Effector CD4-positive, alpha-beta T cell (primary cell): Measurements from ENCODE around the gene KCNQ1OT1.

Experiments
- DNase-seq: peaks from one replicate; pipeline ENCODE4 v3.0.0-alpha.2; 2020
- total RNA-seq: gene quantifications from one replicate; lab custom pipeline; 2026; lab: John Stamatoyannopoulos, UW

Gene KCNQ1OT1
- 53.5 reads per million, percentile 70 among the genes with 10 or more reads in this experiment for total RNA-seq

- peak; percentile 79 for DNase-seq
Measured at GRCh38 chr11:2699531-2700414, at the start of gene KCNQ1OT1. Gene KCNQ1OT1 (minus strand): TSS chr11:2699994.

- DNase-seq: no peak
Measured at GRCh38 chr11:2748814-2749554, 49.2 kb upstream of the KCNQ1OT1 start.

GRCh38 chr11:2748061-2748813 lies 48.4 kb upstream of the KCNQ1OT1 start:
- DNase-seq: no peak

GRCh38 chr11:2747248-2748027 lies 47.6 kb upstream of the KCNQ1OT1 start:
- DNase-seq: no peak

- DNase-seq: no peak
Measured at GRCh38 chr11:2746401-2747247, 46.8 kb upstream of the KCNQ1OT1 start.

GRCh38 chr11:2745511-2745910 lies 45.7 kb upstream of the KCNQ1OT1 start:
- no peak for DNase-seq

GRCh38 chr11:2744166-2744565 lies 44.4 kb upstream of the KCNQ1OT1 start:
- no peak for DNase-seq

GRCh38 chr11:2743427-2744110 lies 43.8 kb upstream of the KCNQ1OT1 start:
- no peak for DNase-seq

GRCh38 chr11:2742611-2743426 lies 43.0 kb upstream of the KCNQ1OT1 start:
- DNase-seq: no peak

GRCh38 chr11:2742201-2742600 lies 42.4 kb upstream of the KCNQ1OT1 start:
- DNase-seq: no peak

GRCh38 chr11:2741377-2742131 lies 41.8 kb upstream of the KCNQ1OT1 start:
- no peak for DNase-seq

GRCh38 chr11:2741006-2741376 lies 41.2 kb upstream of the KCNQ1OT1 start:
- DNase-seq: no peak

- no peak for DNase-seq
Measured at GRCh38 chr11:2740275-2740940, 40.6 kb upstream of the KCNQ1OT1 start.

- no peak for DNase-seq
Measured at GRCh38 chr11:2739531-2740274, 39.9 kb upstream of the KCNQ1OT1 start.

- DNase-seq: no peak
Measured at GRCh38 chr11:2738551-2739431, 39.0 kb upstream of the KCNQ1OT1 start.

GRCh38 chr11:2737866-2738265 lies 38.1 kb upstream of the KCNQ1OT1 start:
- no peak for DNase-seq

- no peak for DNase-seq
Measured at GRCh38 chr11:2737226-2737590, 37.4 kb upstream of the KCNQ1OT1 start.
